Measurements from ENCODE around the gene FSTL1.

FSTL1 gene, protein sequence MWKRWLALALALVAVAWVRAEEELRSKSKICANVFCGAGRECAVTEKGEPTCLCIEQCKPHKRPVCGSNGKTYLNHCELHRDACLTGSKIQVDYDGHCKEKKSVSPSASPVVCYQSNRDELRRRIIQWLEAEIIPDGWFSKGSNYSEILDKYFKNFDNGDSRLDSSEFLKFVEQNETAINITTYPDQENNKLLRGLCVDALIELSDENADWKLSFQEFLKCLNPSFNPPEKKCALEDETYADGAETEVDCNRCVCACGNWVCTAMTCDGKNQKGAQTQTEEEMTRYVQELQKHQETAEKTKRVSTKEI
- total RNA-seq, result 3.1 reads per million in 2 donors

DNA sequence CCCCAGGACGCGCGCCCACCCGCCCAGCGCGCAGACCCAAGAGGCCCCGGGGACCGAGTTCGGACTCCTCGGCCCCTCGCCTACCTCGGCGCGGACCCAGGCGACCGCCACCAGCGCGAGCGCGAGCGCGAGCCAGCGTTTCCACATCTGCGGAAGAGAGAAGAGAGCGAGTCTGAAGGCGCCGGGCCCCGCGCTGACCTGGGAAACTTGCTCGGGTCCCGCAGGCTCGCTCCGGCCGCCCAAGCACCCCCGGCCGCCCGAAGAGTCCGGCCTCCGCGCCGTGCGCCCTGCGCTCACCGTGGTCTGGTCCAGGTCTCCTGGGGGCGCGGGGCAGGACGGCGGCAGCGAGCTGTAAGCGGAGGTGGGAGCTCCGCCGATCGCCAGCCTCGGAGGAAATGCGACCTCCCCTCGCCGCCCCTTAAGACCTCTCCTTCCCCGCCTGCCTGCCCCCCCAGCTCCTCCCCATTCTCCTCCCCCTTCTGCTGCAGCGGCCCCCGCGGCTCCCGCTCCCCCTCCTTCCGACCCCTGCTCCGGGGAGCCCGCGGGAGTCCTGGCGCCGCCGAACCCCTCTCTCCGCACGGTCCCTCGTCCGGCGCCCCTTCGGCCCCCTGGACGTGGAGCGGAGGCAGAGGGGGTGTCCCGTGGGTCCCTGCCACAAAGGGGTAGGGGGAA is at the start of gene FSTL1:
Gene FSTL1 (minus strand): TSS at position 393 of the 672 bp plus-strand sequence. CDS start 246 bp downstream, at position 147.
- DNase-seq, result peak; percentile 12

DNA sequence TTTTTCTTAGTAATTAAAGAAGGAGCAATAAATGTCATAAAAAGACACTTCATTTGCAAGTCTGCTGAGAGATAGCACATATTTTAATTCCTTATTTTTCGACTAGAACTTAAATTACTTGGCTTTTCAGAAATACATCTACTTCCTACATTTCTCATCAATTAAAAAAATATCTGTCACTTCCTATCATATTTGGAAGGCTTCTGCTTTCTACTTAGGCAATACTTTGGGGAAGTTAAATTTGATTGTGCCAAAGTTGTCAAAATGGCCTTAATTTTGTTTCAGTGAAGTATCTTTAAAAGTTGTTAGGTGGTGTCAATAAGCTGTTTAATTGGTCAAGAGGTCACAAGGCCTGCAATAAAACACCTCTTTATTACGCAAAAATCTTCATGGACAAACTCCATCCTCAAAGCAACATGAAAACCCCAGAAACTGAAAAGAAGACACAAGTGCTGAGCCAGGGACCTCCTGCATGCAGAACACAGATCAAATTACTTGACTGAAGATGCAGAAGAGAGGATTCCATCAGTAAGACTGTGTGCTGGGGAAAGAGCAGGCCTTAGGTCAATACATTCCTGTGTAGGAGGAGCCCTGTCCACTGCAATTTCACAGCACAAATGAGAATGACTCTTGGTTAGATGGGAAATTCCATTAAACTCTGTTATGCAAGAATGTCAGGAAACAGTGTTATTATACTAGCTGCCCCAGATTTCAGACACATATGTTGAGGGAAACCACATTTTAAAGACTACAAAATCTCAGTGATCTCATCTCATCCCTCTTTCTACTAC is 48.0 kb upstream of the FSTL1 start:
- no peak for DNase-seq

DNA sequence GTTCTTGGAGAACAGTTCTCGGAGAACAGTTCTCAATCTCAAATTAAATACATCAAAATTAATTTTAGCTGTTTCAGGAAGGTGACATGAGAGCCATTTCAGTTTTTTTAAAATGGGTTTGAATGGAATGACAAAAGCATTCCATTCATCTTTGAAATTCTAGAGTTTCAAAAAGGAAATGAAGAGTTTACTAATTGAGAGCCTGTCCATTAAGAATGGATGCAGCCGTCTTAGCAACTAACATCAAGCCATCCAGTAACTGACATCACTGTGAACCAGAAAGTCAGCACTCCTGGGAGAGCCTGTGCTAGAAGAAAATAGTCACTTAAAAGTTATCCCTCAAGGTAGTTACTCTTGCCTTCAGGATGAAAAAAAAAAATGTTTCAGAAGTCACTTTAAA is 47.0 kb upstream of the FSTL1 start:
- no peak for DNase-seq

- DNase-seq, result no peak
Measured at GRCh38 chr3:120497336-120497735, 46.5 kb upstream of the FSTL1 start.

DNA sequence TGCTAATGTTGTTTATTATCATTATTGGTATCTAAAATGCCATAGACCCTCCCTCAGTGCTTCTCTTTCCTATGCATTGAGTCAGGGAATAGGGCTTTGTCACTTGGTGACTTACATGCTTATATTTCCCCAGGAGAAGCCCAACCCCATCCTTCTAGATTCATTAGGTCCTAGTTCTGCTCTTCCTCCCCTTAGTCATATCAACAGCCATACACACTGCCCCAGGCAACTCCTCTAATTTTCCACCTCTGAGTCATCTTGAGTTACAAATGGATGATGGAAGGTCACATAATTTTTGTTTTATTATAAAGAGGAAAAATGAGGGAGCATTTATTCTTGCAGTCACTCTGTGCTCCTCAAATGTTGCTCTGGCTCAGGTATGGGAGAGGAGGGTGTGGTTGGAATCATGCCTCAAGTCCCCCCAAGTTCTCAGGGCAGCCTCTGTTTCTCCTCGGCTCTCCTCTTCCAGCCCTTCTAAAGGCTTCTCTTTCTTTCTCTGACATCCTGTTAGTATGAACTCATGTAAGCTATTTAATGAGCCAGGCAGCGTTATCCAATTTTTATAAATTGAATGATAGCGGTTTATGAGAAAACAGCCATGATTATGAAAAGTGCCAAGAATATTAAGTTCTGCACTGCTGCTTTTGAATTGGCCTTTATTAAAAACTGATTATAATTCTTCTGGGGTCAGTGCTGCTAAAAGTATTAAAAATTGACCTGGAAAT is 45.6 kb upstream of the FSTL1 start:
- DNase-seq, result no peak

DNA sequence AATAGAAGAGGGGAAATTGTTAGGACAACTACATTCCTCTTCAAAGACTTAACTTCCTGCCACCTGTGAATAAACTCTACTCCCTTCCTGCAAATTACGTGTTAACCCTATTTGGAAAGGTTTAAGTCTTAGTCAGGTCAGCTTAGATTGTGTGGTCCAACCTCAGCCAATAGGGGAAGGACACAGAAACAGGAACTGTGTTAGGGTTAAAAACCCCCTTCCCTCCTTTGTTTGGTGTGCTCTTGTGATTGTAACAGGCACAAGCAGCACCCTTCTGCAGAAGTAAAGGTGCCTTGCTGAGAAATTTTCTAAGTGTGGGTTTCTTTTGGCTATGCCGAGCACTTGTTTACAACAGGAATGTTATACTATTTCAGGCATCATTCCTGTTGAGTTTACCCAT is 45.0 kb upstream of the FSTL1 start:
- DNase-seq, result no peak

DNA sequence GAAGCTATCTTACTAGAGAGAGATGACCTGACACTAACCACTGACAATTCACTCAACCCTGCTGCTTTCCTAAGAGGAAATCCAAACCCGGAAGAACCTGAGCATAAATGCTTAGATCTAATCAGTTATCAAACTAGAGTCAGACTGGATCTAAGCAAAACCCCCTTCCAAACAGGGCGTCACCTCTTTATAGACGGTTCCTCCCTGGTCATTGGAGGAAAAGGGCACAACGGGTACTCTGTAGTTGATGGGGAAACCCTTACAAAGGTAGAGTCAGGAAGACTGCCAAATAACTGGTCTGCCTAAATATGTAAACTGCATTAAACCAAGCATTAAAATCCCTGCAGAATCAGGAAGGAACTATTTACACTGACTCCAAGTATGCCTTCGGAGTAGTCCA is 41.3 kb upstream of the FSTL1 start:
- no peak for DNase-seq

GRCh38 chr3:120489421-120489820 is 38.6 kb upstream of the FSTL1 start:
- no peak for DNase-seq

DNA sequence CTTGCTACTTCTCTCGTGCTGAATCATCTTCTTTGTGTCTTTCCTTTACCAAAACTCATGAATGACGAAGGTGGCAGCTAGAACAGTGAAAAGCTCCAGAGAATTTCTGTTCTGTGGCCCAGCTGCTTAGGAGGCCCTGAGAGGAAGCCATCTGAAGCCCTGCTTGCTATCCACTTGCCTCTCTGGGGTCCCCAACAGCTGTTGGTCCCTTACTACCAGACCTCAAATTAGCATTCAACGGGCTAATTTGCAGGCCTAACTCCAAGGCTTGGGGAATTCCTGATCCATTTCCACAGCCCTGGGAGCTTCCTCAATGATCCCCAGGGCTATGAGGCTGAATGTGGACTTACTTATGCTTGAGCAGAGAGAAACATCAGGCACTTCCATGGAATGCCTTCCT is 37.5 kb upstream of the FSTL1 start:
- DNase-seq, result no peak

DNA sequence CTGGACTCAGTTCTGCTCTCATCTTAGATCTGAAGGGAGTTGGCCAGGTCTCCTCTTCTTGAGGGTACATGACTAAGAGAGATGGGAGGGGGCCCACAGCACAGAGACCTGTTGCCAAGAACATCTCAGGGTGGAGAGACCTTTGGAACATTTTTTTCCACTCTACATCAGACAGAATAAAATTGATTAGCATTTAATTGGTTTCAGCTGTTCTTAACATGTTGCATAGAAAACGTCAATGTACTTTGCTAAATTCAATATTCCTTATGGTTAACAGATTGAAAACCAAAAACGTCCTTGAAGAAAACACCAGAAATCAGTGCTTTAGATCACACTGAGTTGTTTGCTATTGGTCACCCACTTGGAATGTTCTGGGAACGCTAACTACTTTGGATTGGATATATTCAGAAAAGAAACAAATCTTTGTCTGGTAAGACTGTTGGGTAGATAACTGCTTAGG is 36.4 kb upstream of the FSTL1 start:
- no peak for DNase-seq

DNA sequence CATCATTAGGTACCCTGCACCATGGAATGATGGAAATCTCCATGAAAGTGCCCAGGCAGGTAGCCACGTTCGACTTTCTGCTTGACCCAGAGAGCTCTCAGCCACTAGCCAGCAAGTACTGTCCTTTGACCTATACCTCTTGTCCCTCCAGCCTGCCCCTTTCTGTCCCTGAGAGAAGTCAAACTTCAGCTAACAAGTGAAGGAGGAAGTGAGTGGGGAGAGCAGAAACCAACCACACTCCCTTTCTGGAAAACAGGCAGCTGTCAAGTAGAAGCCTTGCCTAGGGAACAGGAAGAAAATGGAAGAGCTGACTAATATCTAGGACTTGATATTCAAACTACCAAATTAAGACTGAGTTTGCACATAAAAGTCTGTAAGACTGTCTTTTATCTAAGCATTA is 30.3 kb upstream of the FSTL1 start:
- no peak for DNase-seq

GRCh38 chr3:120477781-120478180 is 27.0 kb upstream of the FSTL1 start:
- no peak for DNase-seq

- no peak for DNase-seq
Measured at GRCh38 chr3:120475722-120476377, 25.1 kb upstream of the FSTL1 start.

DNA sequence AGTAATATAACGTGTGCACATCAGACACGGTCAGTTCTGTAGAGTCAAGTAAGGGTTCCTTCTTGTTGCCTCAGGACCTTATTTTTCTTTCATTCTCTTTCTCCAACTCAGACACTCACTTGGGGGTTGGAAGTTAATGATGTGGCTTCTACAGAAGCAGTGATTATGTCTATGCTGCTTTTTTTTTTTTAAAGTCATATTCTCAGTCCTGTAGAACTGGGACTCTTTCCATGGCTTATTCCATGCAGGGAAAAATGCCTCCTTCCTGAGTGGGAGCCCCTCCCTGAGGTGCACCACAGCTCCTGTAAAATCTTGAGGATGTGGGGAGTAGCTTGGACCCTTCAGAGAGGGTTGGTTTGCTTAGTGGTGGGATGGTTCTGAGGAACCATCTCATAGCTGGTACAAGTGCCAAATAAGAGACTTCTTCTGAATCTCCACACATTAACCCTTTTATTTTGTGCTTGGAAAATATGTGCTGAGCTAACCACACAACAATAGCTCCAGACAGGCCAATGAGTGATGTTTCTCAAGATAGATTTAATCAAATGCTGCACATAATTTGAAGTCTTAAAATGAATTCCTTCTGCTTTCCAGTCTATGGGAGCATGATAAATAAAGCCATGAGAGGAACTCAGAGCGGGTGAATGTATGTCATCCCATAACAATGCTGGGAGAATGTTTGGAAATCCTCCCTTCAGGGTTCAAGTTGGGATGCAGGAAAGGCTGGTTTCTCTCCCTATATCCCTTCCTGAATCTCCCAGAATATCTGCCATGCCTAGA is 23.3 kb upstream of the FSTL1 start:
- no peak for DNase-seq

GRCh38 chr3:120473389-120473788 is 22.6 kb upstream of the FSTL1 start:
- no peak for DNase-seq

DNA sequence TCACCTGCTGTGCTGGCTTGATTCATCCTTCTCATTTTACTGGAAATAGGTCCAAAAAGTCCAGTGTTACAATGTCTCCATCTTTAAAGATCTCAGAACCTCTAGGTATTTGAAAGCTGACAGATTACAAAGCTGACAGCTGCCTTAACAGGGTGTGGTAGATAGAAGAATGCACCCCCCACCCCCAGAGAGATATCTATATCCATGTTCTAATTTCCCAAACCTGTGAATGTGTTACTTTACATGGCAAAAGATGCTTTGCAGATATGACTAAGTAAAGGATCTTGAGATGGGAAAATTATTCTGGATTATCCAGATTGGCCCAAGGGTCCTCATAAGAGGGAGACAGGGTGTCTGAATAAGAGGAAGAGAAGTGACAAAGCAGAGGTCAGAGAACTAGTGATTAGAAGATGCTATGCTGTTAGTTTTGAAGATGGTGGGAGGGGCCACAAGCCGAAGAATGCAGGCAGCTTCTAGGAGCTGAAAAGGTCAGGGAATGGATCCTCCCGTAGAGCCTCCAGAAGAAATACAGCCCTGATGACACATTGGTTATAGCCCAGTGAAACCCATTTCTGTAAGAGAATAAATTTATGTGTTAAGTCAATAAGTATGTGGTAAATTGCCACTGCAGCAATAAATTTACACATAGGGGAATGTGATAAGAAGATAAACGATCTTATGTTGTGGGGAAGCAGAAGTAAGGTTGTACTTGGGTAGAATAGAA is 21.5 kb upstream of the FSTL1 start:
- no peak for DNase-seq

DNA sequence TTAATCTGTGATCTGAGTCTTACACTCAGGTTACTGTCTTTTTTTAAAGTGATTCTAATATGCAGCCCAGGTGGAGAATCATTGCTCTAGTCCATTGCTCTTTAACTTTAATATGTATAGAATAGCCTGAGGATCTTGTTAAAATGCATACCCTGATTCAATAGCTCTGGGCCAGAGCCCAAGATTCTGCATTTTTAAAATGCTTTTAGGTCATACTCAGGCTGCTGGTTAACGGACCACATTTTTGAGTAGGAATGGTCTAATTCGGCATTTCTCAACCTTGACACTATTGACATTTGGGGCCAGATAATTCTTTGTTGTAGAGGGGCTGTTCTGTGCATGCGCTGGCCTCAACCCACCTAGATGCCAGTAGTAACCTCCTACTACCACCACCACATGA is 20.9 kb upstream of the FSTL1 start:
- no peak for DNase-seq

DNA sequence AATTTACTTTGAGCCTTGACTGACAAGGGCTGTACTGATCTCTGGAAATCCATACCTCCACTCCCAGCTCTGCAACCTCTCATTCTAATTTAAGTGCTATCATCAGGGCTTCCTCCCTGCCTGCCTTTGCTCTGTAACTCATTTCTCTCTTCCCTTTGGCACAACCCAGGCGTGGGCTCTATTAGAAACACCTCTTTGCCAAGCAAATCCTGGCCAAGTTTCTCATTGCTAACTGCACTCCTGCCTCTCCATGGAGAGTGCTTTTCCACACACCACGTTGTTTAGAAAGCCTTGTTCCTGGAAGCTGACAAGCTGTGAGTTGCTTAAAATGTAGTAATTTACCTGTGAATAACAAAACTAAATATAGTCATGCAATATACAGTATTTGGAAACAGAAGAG is 20.1 kb upstream of the FSTL1 start:
- DNase-seq, result no peak

GRCh38 chr3:120469882-120470301 is 19.1 kb upstream of the FSTL1 start:
- DNase-seq, result no peak

- no peak for DNase-seq
Measured at GRCh38 chr3:120469440-120469839, 18.6 kb upstream of the FSTL1 start.

All from activated gamma-delta T cell (primary cell).